M059J (cell line): ENCODE results near the gene SHLD2. TPM values are rescaled to one million over a fixed set of nuclear protein-coding genes. Genes with fewer than 3 reads are reported as not detected.
A peak's percentile ranks its signal among the peaks of the same experiment; 100 is the strongest.
"Not testable (repeated sequence)": the region's sequence is repeated elsewhere in the genome, so short reads cannot be mapped to it uniquely, and the experiment has no call there.

Experiments
- DNase-seq: peaks from one replicate; pipeline ENCODE4 v3.0.0-alpha.2; 2012; ENCODE audit warnings: low read depth
- total RNA-seq: library from RNA; depleted of rRNA; stranded (reverse); fragments of >200 nt; shearing (Covaris generic); gene quantifications from 2 replicates; pipeline ENCODE4 v1.2.3, GENCODE V29; 2014

Gene SHLD2
- total RNA-seq, 1 experiment from 2014 or later: 20.9 TPM

DNA sequence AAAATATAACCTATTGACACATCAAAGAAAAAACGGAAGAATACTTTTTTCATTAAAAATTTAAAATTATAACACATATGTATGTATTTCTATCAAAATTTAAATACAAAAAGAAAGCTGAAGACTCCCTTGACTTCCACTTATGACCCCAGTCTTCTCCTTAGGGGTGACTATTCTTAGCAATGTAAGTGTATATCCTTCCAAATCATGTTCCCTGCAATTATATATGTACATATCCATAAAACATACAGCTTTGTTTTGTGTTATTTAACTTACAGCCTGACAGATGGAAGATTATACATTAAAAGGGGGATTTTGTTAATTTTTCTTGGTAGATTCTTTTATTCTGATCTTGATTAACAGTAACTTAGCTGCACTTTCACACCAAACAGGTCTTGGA is 9.5 kb upstream of the SHLD2 start:
- DNase-seq: no peak

DNA sequence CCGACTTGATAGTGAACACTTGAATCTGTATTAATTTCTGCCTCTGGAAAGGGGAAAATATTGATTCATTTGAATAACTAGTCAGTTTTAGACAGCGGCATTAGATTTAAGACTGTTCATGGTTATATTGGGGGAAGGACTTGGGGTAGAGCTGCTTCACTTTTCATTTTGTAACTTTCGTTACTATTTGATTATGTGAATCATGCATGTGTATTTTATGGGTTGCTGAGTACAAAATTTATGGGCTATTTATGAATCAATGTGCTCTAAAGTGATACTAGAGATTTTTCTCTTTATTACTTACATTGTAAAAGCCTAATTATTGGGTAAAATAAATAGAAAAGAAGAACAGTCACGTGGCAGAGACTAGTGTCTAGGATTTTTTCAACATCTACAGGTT is 5.3 kb upstream of the SHLD2 start:
- DNase-seq: no peak

DNA sequence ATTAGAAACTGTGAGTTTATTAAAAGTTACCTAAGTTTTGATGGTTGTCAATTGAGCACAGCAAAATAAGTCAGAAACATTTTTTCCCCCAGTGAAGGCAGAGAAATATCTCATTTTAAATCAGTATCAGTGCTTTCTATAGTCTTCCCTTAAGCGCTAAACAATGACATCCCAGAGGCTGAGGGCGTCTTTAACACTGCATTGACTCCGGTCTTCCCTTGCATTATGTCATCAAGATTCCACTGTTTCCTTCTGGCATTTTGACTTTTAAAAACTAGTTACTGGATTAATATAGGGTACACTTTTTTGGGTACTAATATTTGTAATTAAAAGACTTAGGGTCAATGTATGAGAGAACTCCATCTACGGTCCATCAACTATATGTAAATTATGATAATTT is 4.2 kb upstream of the SHLD2 start:
- no peak for DNase-seq

DNA sequence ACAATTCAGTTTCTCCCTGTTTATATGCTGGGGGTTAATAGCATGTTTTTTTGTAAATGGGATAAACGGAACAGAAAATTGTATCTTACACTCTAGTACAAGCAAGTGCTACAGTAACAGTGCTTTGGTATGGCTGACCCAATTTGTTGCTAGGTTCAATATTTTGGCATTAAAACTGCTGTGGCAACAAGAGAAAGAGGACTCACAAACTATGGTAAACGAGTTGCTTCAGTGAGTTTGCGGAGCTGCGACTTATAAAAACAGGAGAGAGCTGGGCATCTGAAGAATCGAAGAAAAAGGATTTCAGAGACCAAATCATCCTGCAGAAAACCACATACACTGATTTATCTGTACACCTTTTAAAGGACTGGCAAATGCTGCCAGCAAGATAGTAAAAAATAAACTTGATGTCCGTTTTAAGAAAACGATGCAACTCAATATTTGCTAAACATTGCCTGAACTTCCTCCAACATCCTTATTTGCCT is 2.6 kb upstream of the SHLD2 start:
- DNase-seq: peak; percentile 47

DNA sequence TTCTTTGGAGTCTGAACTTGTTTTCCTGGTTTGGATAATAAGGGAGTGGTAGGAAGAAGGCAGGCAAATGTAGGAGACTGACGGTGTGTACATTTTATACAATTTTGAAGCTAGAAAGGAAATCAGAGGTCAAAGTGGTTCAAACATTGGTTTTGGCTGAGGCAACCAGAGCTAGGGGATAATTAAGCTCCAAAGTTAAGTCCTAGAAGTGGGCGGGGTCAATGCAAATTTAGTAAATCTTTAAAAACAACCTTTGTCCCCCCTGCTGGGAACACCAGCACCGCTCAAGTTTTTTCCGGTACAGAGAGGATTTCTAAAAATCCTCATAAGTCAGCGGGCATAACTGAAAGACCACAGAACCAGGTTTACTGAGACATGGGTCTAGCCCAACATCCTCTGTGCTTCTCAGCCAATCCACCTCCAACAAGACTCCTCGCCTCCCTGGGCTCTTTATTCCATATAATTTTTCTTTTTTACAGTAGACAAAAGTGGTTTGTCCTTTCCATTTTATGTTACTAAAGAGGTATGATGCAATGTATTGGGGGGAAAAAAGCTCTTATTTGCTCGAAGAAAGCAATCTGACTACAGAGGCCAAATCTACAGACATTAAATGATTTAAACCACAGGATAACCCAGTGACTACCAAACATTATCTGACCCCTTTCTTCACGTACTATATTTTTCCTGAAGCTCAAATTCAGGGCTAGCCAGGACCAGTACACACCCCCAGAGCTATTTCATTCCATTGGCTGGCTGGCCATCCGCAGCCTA is 2.0 kb upstream of the SHLD2 start:
- peak; percentile 79 for DNase-seq

DNA sequence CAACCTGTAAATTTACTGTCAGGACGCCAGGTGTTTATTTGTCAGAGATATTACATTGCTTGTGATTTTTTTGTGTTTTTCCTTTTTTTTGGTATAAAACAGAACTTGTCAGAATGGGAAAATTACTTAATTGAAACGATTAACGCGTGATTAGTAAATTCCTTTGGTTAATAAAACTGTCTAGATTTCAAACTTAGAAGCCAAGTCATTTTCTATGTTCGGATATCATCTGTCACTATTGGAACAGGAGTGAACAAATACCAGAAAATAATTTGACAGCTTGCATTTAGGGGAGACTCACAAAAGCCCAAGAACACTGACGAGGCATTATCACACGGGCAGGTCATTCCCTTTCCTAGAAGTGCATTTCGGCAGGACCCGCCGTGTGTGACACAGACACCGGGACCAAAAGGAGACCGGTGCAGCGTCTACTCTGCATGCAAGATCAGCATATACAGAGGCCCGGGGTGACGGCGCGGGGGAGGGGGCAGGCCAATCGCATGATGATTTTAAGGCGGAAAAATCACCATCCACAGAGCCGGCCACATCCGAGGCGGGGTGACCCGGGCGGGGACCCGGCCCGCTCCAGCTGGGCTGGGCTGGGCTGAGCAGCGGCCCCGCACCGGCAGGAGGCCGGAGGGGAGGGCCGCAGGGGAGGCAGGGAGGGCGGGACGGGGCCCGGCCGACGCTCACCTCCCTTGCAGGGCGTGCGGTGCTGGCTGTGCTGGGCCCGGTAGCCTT is 1.2 kb upstream of the SHLD2 start:
- DNase-seq: peak; percentile 51

DNA sequence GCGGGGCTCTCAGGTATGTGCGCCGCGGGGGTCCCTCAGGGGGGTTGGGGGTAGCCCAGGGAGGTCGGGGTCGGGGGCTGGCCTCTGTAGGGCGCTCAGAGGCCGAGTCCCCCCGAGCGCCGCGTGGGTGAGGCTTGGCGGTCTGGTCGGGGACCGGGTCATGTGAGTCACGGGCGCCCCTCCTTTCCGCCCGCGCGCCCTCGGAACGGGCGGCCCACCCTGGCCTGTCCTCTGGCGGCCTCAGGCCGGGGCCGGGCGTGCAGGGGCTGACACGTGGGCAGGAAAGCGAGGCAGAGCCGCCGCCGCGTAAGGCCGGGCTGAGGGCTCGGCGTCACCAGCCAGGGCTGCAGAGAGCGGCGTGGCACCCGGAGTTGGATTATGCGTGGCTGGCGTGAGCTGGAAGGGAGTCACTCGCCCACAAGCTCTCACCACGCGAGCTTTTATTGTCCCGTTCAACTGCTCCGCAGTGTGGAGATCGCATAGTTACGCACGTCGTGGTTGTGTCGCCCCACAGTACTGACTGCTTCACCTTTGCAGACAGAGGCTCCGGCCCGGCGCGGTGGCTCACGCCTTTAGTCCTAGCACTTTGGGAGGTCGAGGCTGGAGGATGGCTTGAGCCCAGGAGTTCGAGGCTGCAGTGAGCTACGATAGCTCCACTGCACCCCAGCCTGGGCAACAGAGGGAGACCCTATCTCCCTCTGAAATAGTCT is 385 bp downstream of the SHLD2 start:
- DNase-seq: peak; percentile 82

DNA sequence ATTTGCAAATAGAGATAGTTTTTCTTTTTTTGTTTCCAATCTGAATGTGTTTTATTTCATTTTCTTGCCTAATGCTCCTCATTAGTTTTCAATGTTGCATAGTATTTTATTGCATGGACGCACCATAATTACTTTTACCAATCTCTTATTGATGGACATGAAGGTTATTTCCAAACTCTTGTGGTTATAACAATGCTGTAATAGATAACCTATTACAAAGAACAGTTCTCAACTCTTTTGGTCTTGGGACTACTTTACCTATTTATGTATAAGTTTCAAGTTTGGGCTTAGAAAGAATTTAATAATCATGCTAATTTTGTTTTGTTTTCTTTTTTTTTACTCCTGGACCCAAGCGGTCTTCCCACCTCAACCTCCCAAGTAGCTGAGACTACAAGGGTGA is 7.0 kb downstream of the SHLD2 start:
- no peak for DNase-seq

DNA sequence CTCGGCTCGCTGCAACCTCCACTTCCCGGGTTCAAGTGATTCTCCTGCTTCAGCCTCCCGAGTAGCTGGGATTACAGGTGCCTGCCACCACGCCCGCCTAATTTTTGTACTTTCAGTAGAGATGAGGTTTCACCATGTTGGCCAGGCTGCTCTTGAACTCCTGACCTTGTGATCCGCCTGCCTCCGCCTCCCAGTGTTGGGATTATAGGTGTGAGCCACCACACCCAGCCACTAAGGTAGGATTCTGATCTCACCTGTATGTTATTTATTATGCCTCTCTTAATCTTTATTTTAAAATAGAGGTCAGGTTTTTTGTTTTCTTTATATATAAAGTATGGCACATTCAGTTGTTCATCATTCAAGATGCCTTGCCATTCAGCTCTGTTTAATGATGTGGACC is 9.7 kb downstream of the SHLD2 start:
- not testable (repeated sequence) for DNase-seq

DNA sequence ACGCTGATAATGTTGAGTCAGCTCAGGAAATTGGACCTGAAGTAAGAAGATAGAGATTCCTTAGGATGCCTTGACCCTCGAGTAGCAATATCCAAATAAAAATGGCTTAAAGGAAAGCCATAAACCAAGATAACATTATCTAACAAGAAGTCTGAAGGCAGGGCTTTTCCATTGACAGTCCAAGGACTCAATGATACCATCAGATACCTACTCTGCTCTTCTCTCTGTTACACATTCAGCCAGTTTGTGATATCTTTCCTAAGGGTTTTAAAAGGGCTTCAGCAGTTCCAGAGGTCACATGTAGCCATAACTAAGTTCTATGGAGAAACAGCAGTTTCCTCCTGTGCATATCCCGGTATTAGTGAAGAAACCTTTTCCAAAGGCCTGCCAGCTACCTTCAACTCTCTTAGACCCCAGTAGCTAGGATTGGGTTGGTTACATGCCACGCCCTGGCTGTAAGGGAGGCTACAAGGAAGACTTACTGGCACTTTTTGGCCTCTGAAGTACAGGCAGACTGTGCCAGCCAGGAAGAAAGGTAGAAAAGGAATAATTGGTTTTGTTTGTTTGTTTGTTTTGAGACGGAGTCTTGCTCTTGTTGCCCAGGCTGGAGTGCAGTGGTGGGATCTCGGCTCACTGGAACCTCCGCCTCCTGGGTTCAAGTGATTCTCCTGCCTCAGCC is 10.6 kb downstream of the SHLD2 start:
- DNase-seq: no peak

DNA sequence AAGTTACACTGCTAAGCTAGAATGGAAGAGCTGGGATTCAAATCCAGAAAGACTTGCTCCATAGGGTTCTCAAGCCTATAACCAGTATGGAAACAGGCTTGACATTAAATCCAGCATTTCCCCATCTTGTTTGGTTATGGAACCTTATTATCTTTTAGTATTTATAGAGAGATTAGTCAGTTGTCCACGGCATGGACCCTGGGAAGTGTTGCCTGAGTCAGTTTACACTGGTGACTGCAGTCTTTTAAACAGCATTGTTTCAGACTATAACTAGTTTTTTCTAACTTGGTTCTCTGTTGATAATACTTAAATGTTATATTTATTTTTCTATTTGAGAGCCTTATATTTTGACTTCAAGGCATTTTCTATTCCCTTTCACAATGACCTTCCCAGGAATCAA is 23.1 kb downstream of the SHLD2 start:
- DNase-seq: not testable (repeated sequence)

DNA sequence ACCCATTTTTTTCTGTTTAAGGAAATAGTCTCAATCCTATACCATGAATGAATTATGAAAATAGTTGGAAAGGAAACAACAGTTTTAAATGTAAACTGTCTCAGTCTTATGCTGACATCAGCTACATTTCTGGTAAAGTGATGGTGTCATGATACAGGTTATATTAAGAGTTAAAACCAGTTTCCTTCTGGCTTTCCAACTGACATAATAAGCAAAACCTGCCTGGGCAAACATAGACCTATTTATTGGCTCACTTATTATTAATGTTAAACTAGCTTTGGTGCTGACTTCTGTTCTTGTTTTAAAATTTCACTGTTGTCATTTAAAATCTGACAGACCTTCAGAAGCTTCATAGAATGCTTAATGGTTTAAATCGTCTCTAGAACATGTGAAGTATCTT is 24.0 kb downstream of the SHLD2 start:
- DNase-seq: not testable (repeated sequence)

DNA sequence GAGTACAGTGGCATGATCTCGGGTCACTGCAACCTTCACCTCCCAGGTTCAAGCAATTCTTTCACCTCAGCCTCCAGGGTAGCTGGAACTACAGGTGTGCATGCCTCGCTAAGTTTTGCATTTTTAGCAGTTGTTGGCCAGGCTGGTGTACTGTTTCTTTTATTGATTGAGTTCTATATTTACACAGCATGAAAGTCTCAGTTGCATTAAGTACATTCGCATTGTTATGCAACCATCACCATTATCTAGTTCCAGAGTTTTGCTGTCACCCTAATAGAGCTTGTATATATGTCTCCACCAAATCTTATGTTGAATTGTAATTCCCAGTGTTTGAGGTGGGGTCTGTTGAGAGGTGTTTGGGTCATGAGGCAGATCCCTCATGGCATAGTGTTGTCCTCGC is 28.3 kb downstream of the SHLD2 start:
- DNase-seq: not testable (repeated sequence)

DNA sequence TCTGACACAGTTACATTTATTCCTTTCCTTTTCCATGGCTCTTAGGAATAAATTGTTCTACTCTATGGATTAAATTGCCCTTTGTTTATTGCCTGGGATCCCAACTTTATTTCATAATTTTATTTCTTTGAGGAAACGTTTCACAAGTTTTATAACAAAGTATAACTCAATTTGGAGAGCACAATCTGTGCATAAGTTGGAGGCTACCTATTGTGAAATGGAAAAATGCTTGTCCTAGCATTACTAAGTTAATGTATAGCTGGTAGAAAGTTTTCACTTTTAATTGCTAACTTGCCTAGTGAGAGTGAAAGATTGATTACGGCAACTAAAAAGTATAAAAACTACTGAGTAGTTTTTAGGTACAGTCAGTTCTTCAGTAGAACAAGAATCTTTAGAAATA is 32.0 kb downstream of the SHLD2 start:
- not testable (repeated sequence) for DNase-seq

DNA sequence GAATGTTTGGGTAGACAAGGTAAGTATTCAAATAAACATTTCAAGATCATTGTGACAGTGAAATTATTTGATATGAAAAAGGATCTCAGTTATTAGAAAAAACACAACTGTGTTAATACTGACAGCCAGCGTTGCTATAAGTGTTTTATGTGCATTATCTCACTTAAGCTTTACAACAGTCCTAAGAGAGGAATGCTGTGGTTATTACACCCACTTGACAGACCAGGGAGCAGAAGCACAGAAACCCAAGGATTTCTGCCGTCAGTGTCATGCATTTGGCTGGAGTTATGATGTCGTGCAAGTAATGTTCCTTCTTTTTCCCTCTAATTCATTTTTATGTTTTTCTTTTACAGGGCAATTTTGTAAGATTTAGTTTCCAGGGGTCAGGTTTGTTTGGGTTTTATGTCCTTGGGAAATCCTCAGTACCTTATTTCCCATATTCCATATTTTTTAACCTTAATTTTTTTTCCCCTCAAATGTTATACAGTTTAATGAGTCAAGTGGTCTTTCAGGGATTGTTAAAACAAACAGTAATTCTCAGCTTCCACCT is 32.7 kb downstream of the SHLD2 start:
- not testable (repeated sequence) for DNase-seq

DNA sequence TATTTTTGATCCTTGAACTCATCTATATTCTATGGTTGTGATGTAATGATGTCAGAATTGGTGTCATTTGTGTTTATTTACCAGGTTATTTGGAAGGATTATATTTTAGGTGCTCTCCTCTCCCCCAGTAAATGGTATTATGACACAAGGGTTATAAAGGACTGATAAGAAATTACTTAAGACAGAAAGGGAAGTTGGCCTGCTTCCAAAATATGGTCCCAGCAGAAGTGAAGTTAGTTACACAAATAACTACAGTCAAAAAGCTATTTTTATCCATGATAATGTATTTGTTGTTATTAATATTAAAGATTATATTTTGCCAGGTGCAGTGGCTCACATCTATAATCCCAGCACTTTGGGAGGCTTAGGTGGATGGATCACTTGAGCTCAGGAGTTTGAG is 37.2 kb downstream of the SHLD2 start:
- not testable (repeated sequence) for DNase-seq

DNA sequence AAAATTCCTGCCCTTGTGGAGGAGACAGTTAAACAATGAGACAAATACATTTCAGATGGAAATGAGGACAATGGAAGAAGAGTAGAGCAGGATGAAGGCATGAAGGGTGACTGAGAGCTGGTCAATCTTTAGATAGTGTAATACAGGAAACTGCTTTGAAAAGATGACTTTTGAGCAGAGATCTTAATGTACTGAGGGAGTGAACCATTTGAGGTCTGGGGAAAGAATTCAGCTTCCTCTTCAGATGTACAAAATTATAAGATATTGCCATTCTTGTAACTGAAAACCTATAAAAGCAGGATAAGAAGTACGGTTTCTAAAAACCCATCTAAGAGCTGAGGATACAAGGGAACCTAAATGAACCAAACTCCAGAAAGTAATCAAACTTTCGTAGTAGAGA is 38.9 kb downstream of the SHLD2 start:
- not testable (repeated sequence) for DNase-seq

DNA sequence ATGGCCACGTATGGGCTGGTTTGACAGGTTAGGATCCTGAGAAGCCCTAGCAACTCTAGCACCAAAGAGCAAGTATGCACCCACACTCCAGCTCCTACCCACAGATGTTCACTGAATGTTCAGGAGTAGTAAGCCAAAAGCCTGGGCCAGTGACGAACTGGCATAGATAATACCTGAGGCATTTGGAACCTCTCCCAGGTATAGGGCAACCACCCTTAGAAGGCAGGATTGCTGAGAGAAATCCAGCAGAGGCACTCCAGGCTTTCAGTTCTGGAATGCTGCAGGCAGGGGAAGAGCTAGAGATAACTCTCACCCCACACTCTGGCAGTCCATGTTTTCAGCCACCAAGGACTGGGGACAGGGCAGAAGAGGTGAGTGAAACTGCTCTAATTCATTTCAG is 39.4 kb downstream of the SHLD2 start:
- not testable (repeated sequence) for DNase-seq

DNA sequence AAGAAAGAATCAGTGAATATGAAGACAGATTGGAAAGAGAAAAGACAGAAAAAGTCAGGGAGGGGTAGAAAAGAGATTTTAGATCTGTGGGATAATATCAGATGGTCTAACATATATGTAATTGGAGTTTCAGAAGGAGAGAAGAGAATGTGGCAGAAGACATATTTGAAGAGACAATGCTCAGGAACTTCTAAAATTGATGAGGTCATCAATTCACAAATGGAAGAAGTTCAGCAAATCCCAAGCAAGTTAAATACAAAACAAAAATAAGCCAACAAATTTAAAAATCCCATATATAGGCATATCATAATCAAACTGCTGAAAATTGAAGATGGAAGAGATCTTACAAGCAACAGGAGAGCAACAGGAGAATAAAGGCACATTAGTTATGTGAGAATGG is 42.5 kb downstream of the SHLD2 start:
- not testable (repeated sequence) for DNase-seq

DNA sequence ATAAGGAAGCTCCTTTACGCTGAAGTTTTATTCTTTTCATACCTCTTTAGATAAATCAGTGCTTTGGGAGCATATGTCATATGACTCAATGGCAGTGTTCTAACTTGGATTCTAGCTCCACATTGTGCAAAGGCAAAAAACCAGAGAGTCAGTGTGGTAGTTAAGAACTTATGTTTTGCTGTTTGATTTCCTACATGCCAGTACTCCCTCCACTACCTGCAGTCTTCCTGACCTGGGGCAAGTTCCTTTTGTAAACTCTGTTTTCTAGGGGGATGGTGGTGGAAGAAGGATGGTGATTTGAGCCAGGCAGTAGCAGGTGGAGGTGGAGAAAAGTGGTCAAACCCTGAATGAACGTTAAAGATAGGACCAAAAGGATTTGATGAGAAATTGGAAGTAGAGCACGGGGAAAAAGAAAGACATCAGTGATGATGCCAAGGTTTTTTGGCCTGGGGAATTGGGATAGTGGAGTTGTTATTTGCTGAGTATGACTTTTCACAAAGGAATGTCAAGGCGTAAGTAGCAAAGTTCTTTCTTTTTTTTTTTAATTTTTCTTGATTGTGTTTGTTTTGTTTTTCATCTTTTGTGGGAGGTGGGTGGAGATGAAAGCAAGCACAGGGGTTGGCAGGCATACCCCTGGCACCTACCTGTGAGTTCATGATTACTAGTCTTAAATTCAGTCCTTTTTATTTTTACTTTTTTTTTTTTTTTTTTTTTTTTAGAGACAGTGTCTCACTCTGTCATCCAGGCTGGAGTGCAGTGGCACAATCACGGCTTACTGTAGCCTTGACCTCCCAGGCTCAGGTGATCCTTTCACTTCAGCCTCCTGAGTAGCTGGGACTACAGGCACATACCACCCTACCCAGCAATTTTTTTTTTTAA is 47.5 kb downstream of the SHLD2 start:
- peak; percentile 60 for DNase-seq

DNA sequence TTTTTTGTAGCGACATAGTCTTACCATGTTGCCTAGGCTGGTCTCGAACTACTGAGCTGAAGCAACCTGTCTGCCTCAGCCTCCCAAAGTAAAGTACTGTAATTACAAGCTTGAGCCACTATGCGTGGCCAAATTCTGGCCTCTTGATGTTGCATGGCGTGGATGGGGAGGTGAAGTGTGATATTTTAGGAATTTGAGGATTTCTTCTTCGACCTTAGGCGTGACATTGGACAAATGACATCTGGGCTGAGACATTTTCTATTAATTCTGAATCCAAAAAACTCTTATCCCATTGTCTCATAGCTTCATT is 48.1 kb downstream of the SHLD2 start:
- not testable (repeated sequence) for DNase-seq
